Dedifferentiated amniotic fluid mesenchymal stem cell (primary cell): Measurements from ENCODE around the gene TEAD1.

Experiments used
- DNase-seq: peaks from one replicate; pipeline ENCODE4 v3.0.0-alpha.2; 2016; ENCODE audit errors: extremely low spot score

TEAD1 gene

GRCh38 chr11:12789054-12789453, 114.8 kb downstream of the TEAD1 start:
- no peak for DNase-seq

DNA sequence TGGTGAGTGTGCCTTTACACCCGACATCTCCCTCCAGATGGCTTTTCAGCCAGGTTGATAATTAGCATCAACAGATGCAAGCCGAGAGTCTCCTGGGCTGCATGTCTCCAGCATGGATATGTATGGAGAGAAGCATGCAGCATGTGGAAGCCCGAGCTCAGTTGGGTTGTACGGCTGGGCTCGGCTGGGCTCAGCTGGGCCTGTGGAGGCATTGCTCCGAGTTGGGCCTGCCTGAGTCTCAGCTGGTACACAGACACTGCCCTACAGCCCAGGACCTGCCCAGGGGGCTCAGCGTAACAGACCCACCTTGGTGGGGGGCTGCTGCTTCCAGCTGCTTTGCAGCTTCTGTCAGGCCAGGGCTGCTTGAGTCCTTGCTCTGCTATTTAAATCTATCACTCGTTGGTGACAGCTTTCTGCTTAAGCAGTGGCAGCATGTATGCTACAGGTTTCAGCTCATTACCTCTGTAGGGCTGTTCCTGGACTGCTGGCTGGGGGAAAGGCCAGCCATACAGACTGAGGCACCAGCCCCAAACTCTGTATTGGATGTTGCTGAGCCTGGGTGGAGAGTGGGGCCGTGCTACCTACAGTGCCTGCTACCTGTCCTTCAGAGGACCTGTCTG, 115.5 kb downstream of the TEAD1 start:
- no peak for DNase-seq

DNA sequence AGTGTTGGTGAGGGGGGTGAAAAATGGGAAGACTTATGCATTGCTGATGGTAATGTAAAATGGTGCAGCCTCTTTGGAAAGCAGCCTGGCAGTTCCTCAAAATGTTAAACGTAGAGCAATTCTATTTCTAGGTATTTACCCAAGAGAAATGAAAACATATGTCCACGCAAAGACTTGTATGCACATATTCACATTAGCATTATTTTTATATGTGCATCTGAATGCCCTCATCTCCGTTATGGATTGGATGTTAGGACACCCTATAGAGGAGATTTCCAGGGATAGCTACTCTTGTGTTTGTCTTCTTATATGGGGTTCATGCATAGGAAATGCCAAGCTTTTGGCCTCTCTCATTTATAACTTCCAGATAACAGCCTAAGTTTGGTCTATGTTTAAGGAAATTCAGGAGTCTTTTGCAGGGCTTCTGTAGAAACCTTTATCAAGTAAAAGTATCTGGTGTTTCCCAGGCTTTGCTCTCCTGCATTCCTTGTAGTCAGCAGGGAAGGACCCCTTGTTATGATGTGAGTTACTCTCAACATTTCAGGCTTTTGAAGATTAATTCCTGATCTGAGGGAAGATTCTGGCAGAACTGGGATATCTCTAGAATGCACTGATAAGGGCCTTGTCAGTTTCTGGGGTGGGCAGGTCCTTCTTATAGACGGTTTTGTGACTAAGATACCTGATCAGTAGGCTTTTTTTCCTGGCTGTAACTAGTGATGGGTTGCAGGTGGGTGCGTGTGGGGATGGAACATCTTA, 116.8 kb downstream of the TEAD1 start:
- DNase-seq: no peak

DNA sequence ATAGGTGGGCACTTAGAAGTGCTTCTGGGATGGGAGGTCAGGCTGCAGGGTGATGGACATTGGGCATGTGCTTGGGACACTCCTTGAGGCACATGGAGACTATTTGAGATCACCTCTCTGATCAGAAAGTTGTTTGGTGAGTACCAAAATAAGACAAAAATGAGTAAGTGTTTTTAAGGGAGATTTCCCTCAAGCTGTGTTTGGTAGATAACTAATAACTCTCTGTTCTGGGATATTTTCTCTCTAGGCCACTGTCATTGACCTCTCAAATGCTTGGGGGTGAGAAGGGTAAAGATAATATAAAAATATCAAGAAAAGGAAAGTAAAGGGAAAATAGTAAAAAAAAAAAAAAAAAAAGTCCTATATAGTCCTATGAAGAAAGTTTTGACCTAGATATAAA, 117.8 kb downstream of the TEAD1 start:
- no peak for DNase-seq

DNA sequence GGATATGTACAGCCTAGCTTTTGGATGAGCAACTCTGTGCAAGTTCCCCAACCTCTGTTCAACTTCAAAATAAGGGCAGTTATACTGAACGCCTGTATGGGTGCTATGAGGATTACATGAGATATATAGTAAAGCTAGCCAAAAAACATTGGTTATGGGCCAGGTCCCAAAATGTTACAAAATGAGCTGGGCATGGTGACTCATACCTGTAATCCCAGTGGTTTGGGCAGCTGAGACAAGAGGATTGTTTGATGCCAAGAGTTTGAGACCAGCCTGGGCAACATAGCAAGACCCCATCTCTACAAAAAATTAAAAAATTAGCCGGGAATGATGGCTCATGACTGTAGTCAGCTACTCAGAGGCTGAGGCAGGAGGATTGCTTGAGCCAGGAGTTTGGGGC, 118.4 kb downstream of the TEAD1 start:
- peak; percentile 40 for DNase-seq

DNA sequence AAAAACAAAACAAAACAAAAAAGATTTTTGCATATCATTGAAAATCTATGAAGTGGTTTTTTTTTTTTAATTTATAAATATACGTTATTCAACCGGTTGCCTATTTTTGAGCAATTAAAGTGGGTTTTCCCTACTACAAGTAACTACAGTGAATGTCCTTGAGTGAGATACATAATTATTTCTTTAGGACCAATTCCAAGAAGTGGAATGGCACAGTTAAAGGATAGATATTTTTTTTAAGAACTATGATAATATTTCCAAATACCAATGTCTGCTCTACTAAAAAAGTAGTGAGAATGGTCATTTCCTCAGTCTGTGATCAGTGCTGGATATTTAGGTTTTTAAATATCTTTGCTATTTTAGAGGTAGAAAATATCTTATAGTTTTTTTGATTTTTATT, 118.8 kb downstream of the TEAD1 start:
- no peak for DNase-seq

- DNase-seq: no peak
Observed at GRCh38 chr11:12793506-12793905, 119.3 kb downstream of the TEAD1 start.

GRCh38 chr11:12794576-12795230, 120.5 kb downstream of the TEAD1 start:
- no peak for DNase-seq

DNA sequence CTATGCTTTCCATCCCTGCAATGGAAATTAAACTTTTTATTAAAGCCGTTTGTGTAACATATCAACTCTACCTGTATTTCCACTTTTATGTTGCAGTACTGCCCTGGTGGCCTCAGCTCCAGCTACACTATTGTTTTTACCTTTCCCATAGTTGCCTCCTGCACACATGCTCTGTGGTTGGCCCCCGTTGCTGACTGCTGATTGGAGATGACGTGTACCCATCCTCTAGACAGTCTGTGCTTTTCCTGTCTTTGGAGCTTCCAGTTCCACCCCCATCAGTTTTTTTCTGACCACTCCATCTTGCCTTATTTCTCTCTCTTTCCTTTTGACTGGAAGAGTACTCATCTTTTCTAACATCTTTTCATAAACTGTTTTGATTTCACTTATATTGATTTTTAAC, 123.8 kb downstream of the TEAD1 start:
- no peak for DNase-seq

- no peak for DNase-seq
Observed at GRCh38 chr11:12798609-12799011, 124.4 kb downstream of the TEAD1 start.

DNA sequence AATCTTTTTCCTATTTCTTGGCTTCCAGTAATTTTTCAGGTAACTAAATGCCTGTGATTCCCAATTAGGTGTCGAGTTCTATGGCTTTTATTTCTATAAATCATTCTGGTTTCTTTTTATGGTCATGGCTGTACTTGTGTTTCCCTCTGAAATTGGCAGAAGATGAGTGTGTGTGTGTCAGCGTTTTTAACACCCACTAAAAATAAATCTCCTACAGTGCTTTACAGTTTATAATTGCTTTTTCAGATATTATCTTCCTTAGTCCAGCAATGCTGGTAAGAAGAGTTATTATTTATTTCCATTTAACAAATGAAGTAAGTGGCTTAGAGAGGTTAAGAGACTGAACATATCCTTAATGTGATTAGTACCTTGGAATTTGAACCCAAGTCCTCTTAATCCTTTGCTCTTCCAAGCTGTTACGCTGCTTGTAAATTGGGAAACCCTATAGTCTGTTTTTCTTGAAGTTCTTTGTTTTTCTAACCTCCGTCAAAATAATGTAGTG, 125.2 kb downstream of the TEAD1 start:
- no peak for DNase-seq

DNA sequence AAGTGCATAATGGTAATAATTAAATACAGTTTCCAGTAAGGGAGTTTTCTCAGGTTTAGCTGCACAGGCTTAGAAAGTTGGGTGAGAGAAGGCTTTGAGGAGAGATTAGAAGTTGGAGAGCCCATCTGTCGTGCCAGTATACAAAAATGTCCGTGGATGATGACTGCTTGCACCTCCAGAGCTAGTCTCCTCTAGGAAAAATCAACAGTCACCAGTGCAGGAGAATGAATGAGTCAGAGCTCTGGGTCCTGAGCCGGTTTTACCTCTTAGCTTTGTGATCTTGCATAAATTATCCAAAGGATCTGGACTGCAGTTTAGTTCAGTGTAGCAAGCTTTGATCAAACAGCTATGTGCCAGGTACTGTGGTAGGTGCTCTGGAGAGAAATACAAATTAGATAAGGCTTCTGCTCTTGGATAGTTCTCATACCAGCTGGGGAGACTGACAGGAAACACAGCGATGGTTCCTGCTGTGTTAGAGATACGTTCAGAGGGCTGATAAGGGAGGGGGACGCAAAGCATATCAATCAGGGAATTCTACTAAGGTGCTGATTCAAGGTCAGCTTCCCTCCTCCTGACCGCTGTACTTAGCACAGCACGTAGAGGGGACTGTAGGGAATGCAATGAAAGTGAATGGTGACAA, 125.9 kb downstream of the TEAD1 start:
- DNase-seq: peak; percentile 54

DNA sequence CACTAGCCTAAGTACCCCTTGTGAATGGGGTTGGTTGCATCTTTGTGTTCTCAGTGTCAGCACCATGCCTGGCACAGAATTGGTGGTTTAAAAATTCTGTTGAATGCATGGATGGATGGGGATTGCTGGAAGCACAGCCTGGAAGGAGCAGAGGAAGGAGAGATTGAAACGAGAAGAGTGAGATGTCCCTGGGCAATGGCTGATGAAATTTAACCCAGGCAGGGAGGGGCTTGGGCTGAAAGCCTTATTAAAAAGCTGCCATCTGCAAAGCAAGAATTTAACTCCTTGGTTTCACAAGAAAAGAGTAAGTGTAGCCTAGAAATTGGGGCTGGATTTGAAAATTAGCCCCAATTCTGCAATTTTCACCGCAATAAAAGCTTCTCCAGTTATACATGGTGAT, 126.7 kb downstream of the TEAD1 start:
- no peak for DNase-seq

GRCh38 chr11:12801976-12802375, 127.8 kb downstream of the TEAD1 start:
- DNase-seq: no peak

GRCh38 chr11:12802418-12803085, 128.3 kb downstream of the TEAD1 start:
- DNase-seq: no peak

- no peak for DNase-seq
Observed at GRCh38 chr11:12803086-12803826, 129.0 kb downstream of the TEAD1 start.

DNA sequence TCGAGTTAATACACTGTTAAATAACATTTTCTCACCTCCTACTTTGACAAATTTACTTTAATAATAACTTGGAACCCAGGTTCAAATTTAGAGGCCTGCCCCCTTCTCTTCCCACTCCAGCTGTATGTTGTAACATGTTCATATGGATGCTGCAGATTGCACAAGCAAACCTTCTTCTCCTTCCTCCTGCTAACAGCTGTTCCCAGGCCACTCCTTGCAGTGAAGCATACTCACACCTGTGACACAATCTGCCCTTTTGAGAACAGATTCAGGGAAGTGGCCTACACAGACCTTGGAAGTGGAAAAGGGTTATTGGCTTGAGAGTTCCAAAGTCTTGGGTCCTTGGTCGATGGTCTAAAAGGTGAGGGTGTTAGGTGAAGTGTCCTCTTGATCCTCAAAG, 131.9 kb downstream of the TEAD1 start:
- no peak for DNase-seq

- DNase-seq: no peak
Observed at GRCh38 chr11:12807621-12808020, 133.4 kb downstream of the TEAD1 start.

DNA sequence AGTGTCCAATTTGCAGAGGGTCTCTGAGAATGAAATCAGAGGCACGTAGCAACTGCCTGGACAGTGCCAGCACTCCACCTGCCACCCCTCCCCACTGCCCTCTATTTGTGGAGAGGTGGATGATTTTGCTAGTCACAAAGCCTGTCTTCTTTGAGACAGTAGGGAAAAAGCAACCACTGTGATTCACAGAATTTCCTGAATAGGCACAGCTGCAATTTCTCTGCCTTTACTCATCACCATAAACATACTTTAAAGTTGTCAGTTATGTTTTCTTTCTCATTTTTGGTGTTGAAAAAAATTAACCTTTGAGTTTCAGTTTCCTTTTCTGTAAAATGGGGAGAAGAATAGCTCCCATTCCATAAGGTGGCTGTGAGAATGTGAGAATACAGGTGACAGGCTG, 134.3 kb downstream of the TEAD1 start:
- no peak for DNase-seq

DNA sequence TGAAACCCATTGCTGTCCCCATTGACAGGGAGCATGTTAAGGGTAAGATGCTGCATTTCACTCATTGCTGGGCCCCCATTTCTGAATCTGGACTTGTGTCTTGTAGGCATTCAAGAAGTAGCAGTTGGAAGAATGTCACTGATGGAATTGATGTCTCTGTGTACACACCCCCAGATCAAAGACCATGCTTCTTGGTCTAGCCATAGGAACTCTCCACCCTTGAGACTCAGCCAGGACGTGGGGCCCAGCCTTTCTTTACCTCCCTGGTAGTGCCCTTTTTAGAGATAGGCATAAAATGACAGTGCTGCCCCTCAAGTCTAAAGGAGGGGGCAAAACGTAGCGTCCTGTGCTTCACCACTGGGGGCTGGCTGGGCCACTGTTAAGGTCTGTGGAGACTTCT, 135.1 kb downstream of the TEAD1 start:
- DNase-seq: no peak

DNA sequence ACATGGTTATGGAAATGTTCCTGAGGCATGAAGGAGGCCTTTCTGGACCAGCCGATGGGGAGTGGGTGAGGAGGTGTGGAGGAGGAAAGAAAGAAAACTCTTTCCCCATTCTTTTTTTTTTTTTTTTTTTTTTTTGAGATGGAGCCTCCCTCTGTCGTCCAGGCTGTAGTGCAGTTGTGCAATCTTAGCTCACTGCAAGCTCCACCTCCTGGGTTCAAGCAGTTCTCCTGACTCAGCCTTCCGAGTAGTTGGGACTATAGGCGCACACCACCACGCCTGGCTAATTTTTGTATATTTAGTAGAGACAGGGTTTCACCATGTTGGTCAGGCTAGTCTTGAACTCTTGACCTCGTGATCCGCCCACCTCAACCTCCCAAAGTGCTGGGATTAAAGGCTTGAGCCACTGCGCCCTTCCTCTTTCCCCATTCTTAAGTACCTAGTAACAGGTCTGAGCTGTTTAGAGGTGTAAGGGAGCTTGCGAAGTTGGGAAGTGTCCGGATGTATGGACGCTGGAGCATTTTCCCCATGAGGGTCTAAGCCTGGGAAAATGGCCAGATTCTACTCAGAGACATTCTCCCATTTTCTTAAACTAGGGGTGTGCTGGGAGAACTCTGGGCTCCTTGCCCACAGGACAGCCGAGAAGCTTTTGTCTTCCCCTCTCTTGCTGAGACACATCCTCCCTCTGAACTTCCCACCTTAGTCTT, 135.8 kb downstream of the TEAD1 start:
- DNase-seq: no peak
